HFF-Myc (cell line): Measurements from ENCODE around the gene TAGLN.

Experiments
- DNase-seq: peaks from one replicate; pipeline ENCODE4 v3.0.0-alpha.2; 2011; ENCODE audit warnings: low read depth; ENCODE audit errors: extremely low read depth
- H3K4me3 ChIP-seq: replicated peaks from 2 replicates; pipeline ENCODE4 v1.5.1; 2011; ENCODE audit warnings: low read depth, mild to moderate bottlenecking, control low read depth, low read length
- TF ChIP-seq, protein P1 (sequence below): IDR thresholded peaks from 2 replicates; pipeline ENCODE4 v1.5.1; 2012; ENCODE audit warnings: mild to moderate bottlenecking, low read depth, low read length, control low read depth; ENCODE audit errors: missing control alignments

Gene TAGLN

DNA sequence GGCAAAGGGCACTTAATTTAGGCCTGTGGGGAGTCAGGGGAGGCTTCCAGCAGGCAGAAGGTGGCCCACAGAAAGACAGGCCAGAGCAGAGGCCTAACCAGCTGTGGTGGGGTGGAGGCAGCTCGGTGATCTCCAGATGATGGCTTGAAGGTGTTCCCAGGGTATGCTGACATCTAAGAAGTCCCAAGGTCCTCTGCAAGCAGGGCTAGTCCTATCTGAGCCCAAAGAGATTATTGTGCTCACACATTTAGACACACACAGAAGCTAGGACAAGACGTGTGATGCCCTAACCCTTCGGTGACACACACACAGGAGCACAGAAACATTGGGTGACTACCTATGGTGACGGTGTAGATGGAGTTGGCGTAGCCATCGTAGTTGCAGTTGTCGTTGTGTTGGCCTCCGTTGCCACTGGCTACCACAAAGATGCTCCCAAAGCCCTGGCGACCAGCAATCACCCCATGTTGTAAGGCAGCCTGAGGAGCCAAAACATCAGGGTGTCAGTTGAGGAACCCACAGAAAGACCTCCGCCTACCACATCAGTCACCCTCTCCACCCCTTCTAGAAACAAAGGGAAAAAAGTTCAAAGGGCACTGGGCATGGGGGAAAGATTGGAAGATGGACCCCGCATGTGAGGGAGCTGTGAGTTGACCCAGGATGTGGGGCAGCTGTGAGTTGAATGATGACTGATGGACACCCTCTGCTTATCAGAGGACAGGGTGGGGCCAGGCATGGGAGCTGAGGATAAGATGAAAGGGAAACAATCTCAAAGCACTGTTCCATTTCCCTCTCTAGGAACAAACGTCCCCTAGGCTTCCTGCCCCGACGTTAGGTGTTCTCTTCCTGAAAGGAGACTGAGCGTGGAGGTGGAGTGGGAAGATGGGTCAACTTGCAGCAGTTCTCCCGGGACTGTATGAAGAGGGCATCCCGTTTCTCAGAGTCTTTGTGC, 24.8 kb downstream of the TAGLN start:
- TF ChIP-seq, protein P1, sequence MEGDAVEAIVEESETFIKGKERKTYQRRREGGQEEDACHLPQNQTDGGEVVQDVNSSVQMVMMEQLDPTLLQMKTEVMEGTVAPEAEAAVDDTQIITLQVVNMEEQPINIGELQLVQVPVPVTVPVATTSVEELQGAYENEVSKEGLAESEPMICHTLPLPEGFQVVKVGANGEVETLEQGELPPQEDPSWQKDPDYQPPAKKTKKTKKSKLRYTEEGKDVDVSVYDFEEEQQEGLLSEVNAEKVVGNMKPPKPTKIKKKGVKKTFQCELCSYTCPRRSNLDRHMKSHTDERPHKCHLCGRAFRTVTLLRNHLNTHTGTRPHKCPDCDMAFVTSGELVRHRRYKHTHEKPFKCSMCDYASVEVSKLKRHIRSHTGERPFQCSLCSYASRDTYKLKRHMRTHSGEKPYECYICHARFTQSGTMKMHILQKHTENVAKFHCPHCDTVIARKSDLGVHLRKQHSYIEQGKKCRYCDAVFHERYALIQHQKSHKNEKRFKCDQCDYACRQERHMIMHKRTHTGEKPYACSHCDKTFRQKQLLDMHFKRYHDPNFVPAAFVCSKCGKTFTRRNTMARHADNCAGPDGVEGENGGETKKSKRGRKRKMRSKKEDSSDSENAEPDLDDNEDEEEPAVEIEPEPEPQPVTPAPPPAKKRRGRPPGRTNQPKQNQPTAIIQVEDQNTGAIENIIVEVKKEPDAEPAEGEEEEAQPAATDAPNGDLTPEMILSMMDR: no peak
- H3K4me3 ChIP-seq: no peak overlapping the region
- DNase-seq: no peak

DNA sequence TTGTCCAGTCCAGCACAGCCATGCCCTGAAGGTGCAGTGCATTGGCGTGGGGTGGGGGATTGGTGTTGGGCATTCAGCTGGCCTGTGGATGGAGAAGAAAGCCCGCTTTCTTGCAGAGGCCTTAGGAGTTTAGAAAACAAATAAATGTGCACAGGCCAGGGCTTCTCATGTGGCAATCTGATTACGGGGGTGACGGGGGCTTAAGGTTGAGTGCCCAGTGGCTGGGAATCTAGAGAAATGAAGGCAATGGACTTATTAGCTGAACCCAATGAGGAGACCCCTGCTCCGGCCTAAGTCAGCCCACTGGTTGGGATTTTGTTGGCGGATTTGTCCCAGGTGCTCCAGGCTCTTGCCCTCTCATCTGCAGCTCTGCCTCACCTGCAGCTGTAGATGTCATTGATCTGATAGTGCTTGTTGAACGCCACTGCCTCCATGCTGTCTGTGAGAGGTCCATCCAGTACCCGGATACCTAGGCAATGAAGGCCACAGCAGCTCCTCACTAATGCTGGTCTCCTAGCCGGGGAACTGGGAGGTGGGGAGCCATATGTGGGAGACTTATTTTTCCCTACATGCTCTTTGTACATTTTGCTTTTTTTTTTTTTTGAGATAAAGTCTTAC, 26.5 kb downstream of the TAGLN start:
- no peak overlapping the region for H3K4me3 ChIP-seq
- no peak for DNase-seq
- TF ChIP-seq, protein P1: no peak

DNA sequence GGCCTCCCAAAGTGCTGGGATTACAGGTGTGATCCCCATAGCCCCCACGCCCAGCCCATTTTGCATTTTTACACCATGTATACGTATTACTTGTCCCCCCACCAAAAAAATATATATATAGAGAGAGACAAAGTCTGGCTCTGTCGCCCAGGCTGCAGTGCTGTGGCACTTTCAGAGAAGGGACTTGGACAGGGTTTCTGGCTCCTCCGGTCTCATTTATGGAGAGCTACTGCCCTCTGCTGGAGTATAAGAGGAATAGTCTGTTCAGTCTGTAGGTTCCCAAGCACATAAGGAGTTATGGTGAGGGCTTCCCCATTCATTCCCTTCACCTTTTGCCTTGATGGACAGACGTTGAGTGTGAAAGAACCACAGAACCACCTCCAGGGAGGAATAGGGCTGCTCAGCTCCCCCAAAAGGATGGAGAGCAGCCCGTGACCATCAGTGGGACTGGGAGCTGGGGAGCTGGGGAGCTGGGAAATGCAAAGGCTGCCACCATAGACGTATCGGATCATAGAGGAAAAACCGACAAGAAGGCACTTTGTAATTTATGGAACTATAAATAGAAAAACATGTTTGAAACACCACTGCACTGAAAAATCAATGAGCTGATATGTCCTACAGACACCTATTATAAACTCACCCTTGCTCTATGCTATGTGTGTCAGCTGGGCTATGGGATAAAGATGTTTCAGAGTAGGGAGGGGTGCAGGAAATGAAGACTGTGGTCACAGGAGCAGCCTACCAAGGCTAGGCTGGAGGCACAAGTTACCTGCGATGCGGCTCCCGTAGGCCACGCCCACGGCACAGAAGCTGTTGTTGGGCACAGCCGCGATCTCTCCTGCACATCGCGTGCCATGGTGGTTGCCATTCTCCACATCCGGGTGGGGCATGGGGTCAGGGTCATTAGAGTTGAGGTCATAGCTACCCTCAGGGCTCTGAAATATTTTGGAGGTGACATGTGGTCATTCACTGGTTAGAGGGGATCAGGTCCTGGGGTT, 27.5 kb downstream of the TAGLN start:
- H3K4me3 ChIP-seq: no peak overlapping the region
- TF ChIP-seq, protein P1: peak; percentile 75
- DNase-seq: peak; percentile 53

DNA sequence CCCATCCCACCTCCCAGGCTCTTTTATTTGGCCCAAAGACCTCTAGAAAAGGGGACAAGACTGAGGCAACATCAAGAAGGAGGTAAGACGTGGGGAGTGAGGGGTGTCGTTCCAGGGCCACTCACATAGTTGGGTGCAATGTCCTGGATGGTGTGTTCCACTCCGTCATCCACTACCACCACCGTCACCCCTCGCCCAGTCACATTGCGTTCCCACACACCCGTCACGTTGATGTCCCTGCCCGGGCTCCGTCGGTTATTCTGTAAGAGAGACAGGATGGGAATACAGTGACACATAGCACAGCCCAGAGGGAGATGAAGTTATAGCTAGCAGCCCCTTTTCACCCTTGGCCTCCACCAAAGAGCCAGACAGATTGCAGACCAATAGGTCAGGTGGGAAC, 28.9 kb downstream of the TAGLN start:
- DNase-seq: no peak
- TF ChIP-seq, protein P1: no peak
- no peak overlapping the region for H3K4me3 ChIP-seq

DNA sequence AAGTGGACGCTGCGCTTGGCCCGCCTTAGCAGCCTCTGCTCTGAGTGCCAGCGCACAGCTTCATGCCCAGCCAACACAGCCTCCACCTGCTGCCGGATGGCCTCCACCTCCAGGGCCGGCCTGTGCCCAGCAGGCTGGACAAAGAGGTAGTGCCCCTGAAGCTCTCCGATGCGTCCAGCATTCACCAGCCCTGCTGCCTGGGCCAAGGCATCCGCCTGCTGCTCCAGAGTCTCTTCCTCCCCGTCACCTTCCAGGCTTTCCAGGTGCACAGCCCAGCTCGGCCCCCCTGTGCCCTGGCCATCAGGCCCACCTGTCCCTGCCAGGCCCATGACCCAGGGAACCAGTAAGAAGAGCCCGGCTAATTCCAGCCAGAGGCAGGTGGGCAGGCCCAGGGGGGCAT, 30.2 kb downstream of the TAGLN start:
- TF ChIP-seq, protein P1: no peak
- DNase-seq: no peak
- H3K4me3 ChIP-seq: no peak overlapping the region

DNA sequence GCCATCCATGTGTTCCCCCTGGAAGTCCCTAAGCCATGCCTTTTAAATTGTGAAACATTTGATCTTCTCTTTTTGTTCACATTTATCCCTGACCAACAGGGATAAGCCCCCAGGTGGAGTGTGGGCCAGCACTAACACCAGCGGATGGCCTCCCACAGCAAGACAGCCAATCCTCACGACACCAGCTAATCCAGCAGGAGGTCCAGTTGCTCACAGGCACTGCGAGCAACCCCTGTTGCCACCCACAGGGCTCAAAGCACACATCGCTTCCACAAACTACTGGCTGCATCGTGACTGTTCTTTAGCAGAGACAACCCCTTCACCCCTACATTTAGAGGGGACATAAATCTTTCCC, 30.7 kb downstream of the TAGLN start:
- H3K4me3 ChIP-seq: no peak overlapping the region

More for the DNA sequence above, 30.7 kb downstream of the TAGLN start:
- DNase-seq: no peak
- TF ChIP-seq, protein P1: no peak
